Trophoblast cell (in vitro differentiated cells and primary cell): ENCODE results near the gene OPCML.
A peak's percentile ranks its signal among the peaks of the same experiment; 100 is the strongest.

Source experiments
- DNase-seq, 2 donors: peaks; one replicate each; pipeline ENCODE4 v3.0.0-alpha.2; 2016
- H2AFZ ChIP-seq: 2 replicates; pipeline ENCODE4 v1.6.1; 2013; ENCODE audit warnings: low read length, moderate library complexity, mild to moderate bottlenecking; ENCODE audit not compliant: insufficient read depth, poor library complexity
- H2AK5ac ChIP-seq: 2 replicates; pipeline ENCODE4 v1.6.1; 2013; ENCODE audit warnings: mild to moderate bottlenecking, low read length
- H2BK120ac ChIP-seq: 2 replicates; pipeline ENCODE4 v1.6.1; 2013; ENCODE audit warnings: low read length, mild to moderate bottlenecking, moderate library complexity; ENCODE audit not compliant: insufficient read depth, poor library complexity
- H2BK12ac ChIP-seq: 2 replicates; pipeline ENCODE4 v1.6.1; 2013; ENCODE audit warnings: mild to moderate bottlenecking, low read length, moderate library complexity
- H2BK5ac ChIP-seq: 2 replicates; pipeline ENCODE4 v1.6.1; 2013; ENCODE audit warnings: low read length, low read depth, moderate library complexity, mild to moderate bottlenecking; ENCODE audit not compliant: poor library complexity
- H3K14ac ChIP-seq: 2 replicates; pipeline ENCODE4 v1.6.1; 2013; ENCODE audit warnings: mild to moderate bottlenecking, low read length
- H3K18ac ChIP-seq: 2 replicates; pipeline ENCODE4 v1.6.1; 2013; ENCODE audit warnings: mild to moderate bottlenecking, low read length
- H3K23ac ChIP-seq: 2 replicates; pipeline ENCODE4 v1.6.1; 2013; ENCODE audit warnings: low read length
- H3K27ac ChIP-seq: 2 replicates; pipeline ENCODE4 v1.5.1; 2013; ENCODE audit warnings: low read depth, mild to moderate bottlenecking, inconsistent platforms, low read length, moderate library complexity
- H3K27me3 ChIP-seq: 2 replicates; pipeline ENCODE4 v1.6.1; 2013; ENCODE audit warnings: inconsistent platforms, mild to moderate bottlenecking, low read length, moderate library complexity; ENCODE audit not compliant: insufficient read depth
- H3K36me3 ChIP-seq, 2 experiments: 1 replicate in 1 of 2; 2 replicates in 1 of 2; pipeline ENCODE4 v1.6.1; 2013; ENCODE audit warnings: low read length in 2 of 2, mild to moderate bottlenecking in 2 of 2, moderate library complexity in 1 of 2; ENCODE audit not compliant: insufficient read depth in 2 of 2, control insufficient read depth in 1 of 2
- H3K4ac ChIP-seq: 2 replicates; pipeline ENCODE4 v1.6.1; 2013; ENCODE audit warnings: low read depth, mild to moderate bottlenecking, low read length, moderate library complexity
- H3K4me1 ChIP-seq, 2 experiments: 1 replicate in 1 of 2; 2 replicates in 1 of 2; pipeline ENCODE4 v1.6.1; 2013; ENCODE audit warnings: low read length in 2 of 2, mild to moderate bottlenecking in 2 of 2, moderate library complexity in 1 of 2; ENCODE audit not compliant: insufficient read depth in 2 of 2, control insufficient read depth in 1 of 2
- H3K4me2 ChIP-seq: 2 replicates; pipeline ENCODE4 v1.6.1; 2013; ENCODE audit warnings: inconsistent platforms, mild to moderate bottlenecking, low read length, moderate library complexity
- H3K4me3 ChIP-seq: 2 replicates; pipeline ENCODE4 v1.5.1; 2013; ENCODE audit warnings: mild to moderate bottlenecking, low read depth, low read length, inconsistent platforms
- H3K79me1 ChIP-seq: one replicate; pipeline ENCODE4 v1.6.1; 2013; ENCODE audit warnings: low read length
- H3K79me2 ChIP-seq: 2 replicates; pipeline ENCODE4 v1.6.1; 2013; ENCODE audit warnings: low read length, mild to moderate bottlenecking; ENCODE audit not compliant: control insufficient read depth, insufficient read depth, poor library complexity
- H3K9ac ChIP-seq: 2 replicates; pipeline ENCODE4 v1.6.1; 2013; ENCODE audit warnings: mild to moderate bottlenecking, low read length
- H3K9me3 ChIP-seq: 2 replicates; pipeline ENCODE4 v1.6.1; 2013; ENCODE audit warnings: low read depth, mild to moderate bottlenecking, control low read depth, inconsistent platforms, low read length; ENCODE audit not compliant: insufficient read depth
- H4K12ac ChIP-seq: 2 replicates; pipeline ENCODE4 v1.6.1; 2013; ENCODE audit warnings: low read depth, mild to moderate bottlenecking, low read length, moderate library complexity
- H4K8ac ChIP-seq: 2 replicates; pipeline ENCODE4 v1.6.1; 2013; ENCODE audit warnings: low read depth, mild to moderate bottlenecking, low read length, moderate library complexity
- H4K91ac ChIP-seq: one replicate; pipeline ENCODE4 v1.6.1; 2013; ENCODE audit warnings: low read depth, mild to moderate bottlenecking, low read length, moderate library complexity
- WGBS: extraction: QIAGEN DNeasy Blood & Tissue Kit; methylation state at CpG from one replicate; pipeline ENCODE4 v1.1.7; 2013; ENCODE audit warnings: missing lambda C conversion rate; ENCODE audit not compliant: insufficient read length, insufficient coverage; ENCODE audit errors: extremely low coverage; 5-methylcytosine and 5-hydroxymethylcytosine counted together

Gene OPCML

GRCh38 chr11:132742929-132743328 lies 789.4 kb downstream of the OPCML start:
- Histone ChIP-seq H3K79me1 (no peaks in the 10 kb centered on the region), H3K9me3 (no peaks in the 10 kb centered on the region), H3K27me3 (no peaks in the 10 kb centered on the region), H3K79me2 (no peaks in the 10 kb centered on the region), H3K14ac (no peak overlapping the region), H2BK120ac (no peak overlapping the region), H3K27ac (no peak overlapping the region), H3K36me3 (no peaks in the 10 kb centered on the region), H3K4me2 (no peak overlapping the region), H4K12ac (no peak overlapping the region), H3K4ac (no peak overlapping the region), H2BK12ac (no peak overlapping the region), H3K4me1 (no peaks in the 10 kb centered on the region), H4K8ac (no peak overlapping the region), H3K18ac (no peak overlapping the region), H3K9ac (no peak overlapping the region), H3K4me3 (no peak overlapping the region), H2BK5ac (no peak overlapping the region), H2AFZ (no peak overlapping the region), H2AK5ac (no peak overlapping the region), H3K23ac (no peak overlapping the region), H4K91ac (no peak overlapping the region)
- DNase-seq: no peak
- no CpG with 5 or more reads among the region's 6 CpGs for WGBS

GRCh38 chr11:132734217-132734616 lies 798.1 kb downstream of the OPCML start:
- H4K8ac ChIP-seq: no peak overlapping the region
- no peak overlapping the region for H3K9ac ChIP-seq
- H2BK120ac ChIP-seq: no peak overlapping the region
- H3K18ac ChIP-seq: no peak overlapping the region
- no peak overlapping the region for H2AK5ac ChIP-seq
- H2AFZ ChIP-seq: no peak overlapping the region
- no peaks in the 10 kb centered on the region for H3K79me2 ChIP-seq
- no peak overlapping the region for H3K23ac ChIP-seq
- no peak overlapping the region for H3K4ac ChIP-seq
- H3K4me2 ChIP-seq: no peak overlapping the region
- no peaks in the 10 kb centered on the region for H3K27me3 ChIP-seq
- H3K4me3 ChIP-seq: no peak overlapping the region
- no peak overlapping the region for H3K14ac ChIP-seq
- H3K36me3 ChIP-seq: no peaks in the 10 kb centered on the region
- peak in 1 of 2 donors; percentile 30 for DNase-seq
- H3K27ac ChIP-seq: no peak overlapping the region
- H3K9me3 ChIP-seq: no peaks in the 10 kb centered on the region
- no CpG with 5 or more reads among the region's 2 CpGs for WGBS
- no peak overlapping the region for H4K12ac ChIP-seq
- no peaks in the 10 kb centered on the region for H3K79me1 ChIP-seq
- H2BK5ac ChIP-seq: no peak overlapping the region
- H4K91ac ChIP-seq: no peak overlapping the region
- H3K4me1 ChIP-seq: no peaks in the 10 kb centered on the region
- no peak overlapping the region for H2BK12ac ChIP-seq

GRCh38 chr11:132728026-132728425 lies 804.3 kb downstream of the OPCML start:
- H3K4me1 ChIP-seq: no peaks in the 10 kb centered on the region
- H3K9ac ChIP-seq: no peak overlapping the region
- WGBS: no CpG with 5 or more reads among the region's 14 CpGs
- no peaks in the 10 kb centered on the region for H3K79me2 ChIP-seq
- no peak overlapping the region for H2AK5ac ChIP-seq
- no peak for DNase-seq
- no peak overlapping the region for H3K4me3 ChIP-seq
- no peaks in the 10 kb centered on the region for H3K27me3 ChIP-seq
- H3K14ac ChIP-seq: no peak overlapping the region
- H4K12ac ChIP-seq: no peak overlapping the region
- no peaks in the 10 kb centered on the region for H3K79me1 ChIP-seq
- no peak overlapping the region for H3K18ac ChIP-seq
- no peak overlapping the region for H2BK120ac ChIP-seq
- H4K8ac ChIP-seq: no peak overlapping the region
- H3K4me2 ChIP-seq: no peak overlapping the region
- peaks cover 2% of the 10 kb centered on the region for H3K9me3 ChIP-seq
- no peak overlapping the region for H3K27ac ChIP-seq
- H3K23ac ChIP-seq: no peak overlapping the region
- no peak overlapping the region for H2BK12ac ChIP-seq
- H3K36me3 ChIP-seq: no peaks in the 10 kb centered on the region
- no peak overlapping the region for H2AFZ ChIP-seq
- no peak overlapping the region for H2BK5ac ChIP-seq
- no peak overlapping the region for H4K91ac ChIP-seq
- H3K4ac ChIP-seq: no peak overlapping the region

- no peak overlapping the region for H3K18ac ChIP-seq
- no peak overlapping the region for H2BK120ac ChIP-seq
- WGBS: no CpG with 5 or more reads among the region's 5 CpGs
- no peak overlapping the region for H3K9ac ChIP-seq
- no peak overlapping the region for H2AFZ ChIP-seq
- H3K27me3 ChIP-seq: no peaks in the 10 kb centered on the region
- H2BK5ac ChIP-seq: no peak overlapping the region
- no peaks in the 10 kb centered on the region for H3K79me1 ChIP-seq
- H4K12ac ChIP-seq: no peak overlapping the region
- H3K36me3 ChIP-seq: no peaks in the 10 kb centered on the region
- no peak overlapping the region for H3K23ac ChIP-seq
- no peaks in the 10 kb centered on the region for H3K79me2 ChIP-seq
- H3K4me1 ChIP-seq: peaks cover 3 to 5% of the 10 kb centered on the region in 2 experiments
- H3K4me3 ChIP-seq: no peak overlapping the region
- no peak overlapping the region for H3K27ac ChIP-seq
- no peak overlapping the region for H4K8ac ChIP-seq
- no peak overlapping the region for H3K14ac ChIP-seq
- no peak overlapping the region for H3K4ac ChIP-seq
- no peak overlapping the region for H2AK5ac ChIP-seq
- H2BK12ac ChIP-seq: no peak overlapping the region
- peaks cover 5% of the 10 kb centered on the region for H3K9me3 ChIP-seq
- H3K4me2 ChIP-seq: no peak overlapping the region
- H4K91ac ChIP-seq: no peak overlapping the region
- no peak for DNase-seq
Measured at GRCh38 chr11:132721526-132721925, 810.8 kb downstream of the OPCML start.
